ENCODE data around the gene SIX3.

Gene SIX3

DNA sequence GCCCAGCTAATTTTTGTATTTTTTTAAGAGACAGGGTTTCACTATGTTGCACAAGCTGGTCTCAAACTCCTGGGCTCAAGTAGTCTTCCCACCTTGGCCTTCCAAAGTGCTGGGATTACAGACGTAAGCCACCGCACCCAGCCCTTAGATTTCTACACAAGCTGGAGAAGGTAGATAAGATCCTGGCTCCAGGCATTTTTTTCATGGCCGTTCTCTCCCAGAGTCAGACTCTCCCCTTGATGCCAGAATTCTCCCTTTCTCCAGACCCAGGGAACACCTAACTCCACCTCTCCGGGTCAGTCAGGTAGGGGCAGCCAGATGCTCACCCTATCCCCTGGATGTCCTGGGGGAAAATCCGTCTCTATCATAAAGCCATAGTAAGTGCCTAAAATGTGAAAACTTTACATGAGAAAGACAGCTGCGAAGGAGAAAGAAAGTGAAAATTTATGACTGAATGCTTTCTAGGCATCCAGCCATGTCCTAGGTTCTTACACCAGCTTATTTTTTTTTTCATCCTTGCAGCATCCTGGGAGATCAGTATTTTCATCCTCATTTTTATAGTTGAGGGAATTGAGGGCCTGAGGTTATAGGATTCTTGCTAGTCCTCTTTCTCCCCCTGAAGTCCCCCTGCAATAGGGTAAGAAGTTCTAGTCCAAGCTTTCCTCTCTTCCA is 16.3 kb downstream of the SIX3 start:
- no peak for DNase-seq (ENCODE audit: low read depth in 2 of 2)

DNA sequence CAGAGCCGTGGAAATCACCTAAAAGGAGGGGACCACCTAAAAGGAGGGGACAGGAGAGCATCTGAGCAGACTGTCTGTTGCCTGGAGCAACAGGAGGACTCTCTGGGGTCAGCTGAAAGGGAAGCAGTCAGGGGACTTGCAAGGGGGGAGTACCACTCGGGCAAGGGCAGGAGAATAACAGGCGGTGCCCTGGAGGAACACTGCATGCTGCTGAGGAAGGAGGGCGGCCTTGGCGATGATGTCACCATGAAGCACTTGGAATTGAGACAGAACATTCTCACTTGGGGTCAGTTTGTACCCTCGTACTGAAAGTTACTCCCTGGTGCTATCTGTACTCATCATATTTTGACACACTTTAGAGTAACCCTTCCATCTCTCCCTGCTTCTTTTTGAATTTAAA is 18.4 kb downstream of the SIX3 start:
- DNase-seq (ENCODE audit: low read depth in 2 of 2), result no peak

DNA sequence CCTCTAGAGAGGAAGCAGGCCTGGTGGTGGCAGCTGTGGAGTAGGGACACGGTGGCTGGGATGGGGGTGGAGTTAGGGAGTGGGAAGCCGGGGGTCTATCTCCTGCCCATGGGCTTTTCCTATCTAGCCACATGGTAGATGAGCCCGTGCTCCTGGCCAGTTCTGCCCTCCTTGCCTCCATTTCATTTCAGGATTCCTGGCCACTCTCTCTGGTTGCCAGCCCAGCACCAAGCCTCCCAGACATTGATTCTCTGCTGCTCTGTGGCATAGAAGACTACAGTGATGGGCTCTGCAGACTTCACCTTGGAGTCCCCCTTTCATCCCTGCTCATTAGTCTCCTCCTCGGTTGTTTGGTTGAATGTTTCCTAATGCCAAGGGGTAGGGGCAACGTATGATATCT is 19.4 kb downstream of the SIX3 start:
- no peak for DNase-seq (ENCODE audit: low read depth in 2 of 2)

DNA sequence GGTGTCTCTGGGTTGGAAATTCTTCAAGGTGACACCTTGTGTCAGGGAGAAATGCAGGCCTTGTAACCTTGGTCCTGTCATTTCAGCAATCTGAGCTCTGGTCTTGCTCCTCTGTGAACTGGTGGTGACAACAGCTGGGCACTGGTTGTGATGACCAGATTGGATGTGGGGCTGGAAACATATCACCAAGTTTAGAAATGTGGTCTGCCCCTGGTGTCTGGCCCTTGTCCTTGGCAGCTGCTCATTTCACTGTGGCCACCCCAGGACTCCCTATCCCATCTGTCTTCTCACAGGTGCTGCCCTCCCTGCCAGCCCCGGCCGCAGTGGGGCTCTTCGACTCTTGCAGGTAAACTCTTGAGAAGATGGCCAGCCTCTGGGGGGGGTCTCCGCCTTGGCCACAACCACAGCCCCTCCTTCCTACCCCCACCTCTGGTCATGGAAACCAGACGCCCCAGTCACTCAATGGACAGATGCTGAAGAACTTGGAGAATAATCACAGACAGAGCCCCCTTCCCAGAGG is 20.7 kb downstream of the SIX3 start:
- DNase-seq (ENCODE audit: low read depth in 2 of 2), result no peak

GRCh38 chr2:44964752-44965236 is 23.3 kb downstream of the SIX3 start:
- DNase-seq (ENCODE audit: low read depth in 2 of 2), result no peak

DNA sequence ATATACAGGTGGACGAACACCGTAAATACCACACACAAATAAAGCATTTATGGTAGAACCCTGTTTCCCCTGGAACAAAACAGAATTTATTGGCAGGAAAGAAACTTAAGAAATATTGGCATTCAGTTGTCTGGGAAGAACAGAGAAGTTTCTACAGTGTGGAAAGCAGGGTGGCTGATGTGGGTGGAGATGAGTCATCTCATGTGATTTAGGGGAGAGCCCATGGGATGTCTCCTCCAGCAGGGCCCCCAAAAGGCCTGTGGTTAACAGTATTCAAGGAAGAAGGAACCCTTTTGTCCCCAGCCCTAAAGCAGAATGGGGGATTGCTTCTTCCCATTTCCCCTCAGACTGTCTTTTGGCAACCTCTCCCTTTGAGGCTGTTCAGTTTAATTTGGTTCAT is 24.2 kb downstream of the SIX3 start:
- DNase-seq (ENCODE audit: low read depth in 2 of 2), result no peak

DNA sequence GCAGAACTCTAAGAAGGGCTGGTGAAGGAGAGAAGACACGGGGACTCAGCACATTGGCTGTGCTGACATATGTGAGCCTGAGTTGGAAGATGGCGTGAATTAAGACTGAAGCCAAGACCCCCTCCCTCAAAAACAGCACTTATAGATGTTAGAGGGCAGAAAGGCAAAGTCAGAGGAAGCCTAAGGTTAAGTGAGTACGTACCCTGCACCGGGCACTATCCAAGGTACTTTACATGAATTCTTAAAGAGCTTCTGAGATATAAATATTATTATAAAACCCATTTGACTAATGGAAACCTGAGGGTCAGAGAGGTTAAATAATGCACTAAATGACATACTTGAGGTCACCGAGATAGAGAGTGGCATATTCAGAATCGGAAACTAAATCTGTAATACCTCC is 25.6 kb downstream of the SIX3 start:
- DNase-seq (ENCODE audit: low read depth in 2 of 2), result no peak

- DNase-seq (ENCODE audit: low read depth in 2 of 2), result no peak
These were observed 26.4 kb downstream of the SIX3 start for GRCh38 chr2:44967727-44968432.

DNA sequence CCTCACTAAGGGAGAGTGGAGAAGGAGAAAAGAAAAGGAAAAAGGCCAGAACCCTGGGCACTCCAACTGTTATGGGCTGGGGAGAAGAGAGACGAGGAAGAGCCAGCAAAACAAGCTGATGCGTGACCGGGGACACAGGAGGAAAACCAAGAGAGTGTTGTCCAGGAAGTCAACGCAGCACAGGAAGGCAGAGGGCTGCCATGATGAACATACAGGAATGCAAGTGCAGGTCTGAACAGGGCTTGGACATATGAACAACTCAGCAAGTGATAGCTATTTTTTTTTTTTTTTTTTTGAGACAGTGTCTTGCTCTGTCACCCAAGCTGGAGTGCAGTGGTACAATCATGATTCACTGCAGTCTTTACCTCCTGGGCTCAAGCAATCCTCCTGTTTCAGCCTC is 28.4 kb downstream of the SIX3 start:
- DNase-seq (ENCODE audit: low read depth in 2 of 2), result no peak

DNA sequence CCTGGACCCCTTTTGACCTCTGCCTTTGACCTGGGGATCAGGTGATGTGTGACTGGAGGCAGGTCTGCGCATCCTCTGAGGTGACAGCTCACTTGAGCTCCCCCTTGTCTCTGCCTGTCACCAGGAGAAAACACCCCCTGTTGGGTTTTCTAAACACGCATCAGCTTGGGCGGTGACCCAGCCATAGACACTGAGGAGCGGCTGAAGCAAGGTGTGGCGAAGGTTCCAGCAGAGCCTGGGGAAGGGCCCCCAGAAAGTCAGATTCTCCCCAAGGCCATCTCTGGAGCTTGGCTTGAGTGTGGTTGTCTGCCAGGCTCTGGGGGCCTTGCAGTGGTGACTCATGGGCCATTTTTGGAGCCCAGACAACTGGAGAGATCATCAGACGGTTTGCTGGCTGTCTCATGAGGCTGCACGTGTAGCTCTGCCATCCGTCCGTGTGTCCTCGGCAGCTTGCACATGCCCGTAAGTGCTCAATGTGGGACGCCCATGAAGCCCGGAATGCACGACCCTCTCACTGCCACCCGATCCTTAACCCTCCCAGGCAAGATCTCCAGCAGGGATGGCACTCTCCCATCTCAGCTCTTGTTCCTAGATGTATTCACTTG is 29.4 kb downstream of the SIX3 start:
- DNase-seq (ENCODE audit: low read depth in 2 of 2), result no peak

DNA sequence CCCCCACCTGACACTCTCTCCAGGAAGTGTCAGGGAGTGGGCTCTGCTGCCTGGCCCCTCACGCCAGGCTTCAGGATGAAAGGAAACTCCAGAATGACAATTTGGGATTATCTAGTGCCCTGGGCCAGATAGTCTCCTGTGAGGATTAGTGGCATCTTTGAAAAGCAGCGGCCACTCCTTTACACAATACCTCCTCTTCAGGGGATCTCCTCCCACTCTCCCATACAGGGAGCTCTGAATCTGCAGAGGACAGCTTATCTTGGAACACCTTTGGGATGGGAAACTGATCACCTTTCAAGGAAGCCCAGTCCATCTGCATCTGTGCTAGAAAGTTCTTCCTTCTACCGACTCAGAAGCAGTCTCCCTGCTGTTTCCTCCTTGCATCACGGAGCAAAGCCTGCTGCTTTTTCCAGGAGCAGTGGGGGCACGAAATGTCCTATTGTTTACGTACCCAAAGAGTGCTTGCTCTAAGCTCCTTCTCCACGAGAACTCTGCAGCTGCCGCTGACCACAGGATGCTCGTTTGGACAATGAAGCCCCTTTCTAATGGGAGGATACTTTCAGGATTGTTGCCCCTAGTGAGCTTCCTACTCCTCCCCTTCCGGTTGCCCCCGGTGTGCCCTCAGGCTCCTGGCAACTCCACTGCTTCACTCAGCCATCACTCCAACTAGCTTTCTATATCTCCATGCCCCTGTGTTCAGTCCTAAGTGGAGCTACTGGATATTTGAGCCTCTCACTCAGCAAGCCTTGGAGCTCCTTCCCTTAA is 31.5 kb downstream of the SIX3 start:
- no peak for DNase-seq (ENCODE audit: low read depth in 2 of 2)

GRCh38 chr2:44974064-44974715 is 32.7 kb downstream of the SIX3 start:
- no peak for DNase-seq (ENCODE audit: low read depth in 2 of 2)

DNA sequence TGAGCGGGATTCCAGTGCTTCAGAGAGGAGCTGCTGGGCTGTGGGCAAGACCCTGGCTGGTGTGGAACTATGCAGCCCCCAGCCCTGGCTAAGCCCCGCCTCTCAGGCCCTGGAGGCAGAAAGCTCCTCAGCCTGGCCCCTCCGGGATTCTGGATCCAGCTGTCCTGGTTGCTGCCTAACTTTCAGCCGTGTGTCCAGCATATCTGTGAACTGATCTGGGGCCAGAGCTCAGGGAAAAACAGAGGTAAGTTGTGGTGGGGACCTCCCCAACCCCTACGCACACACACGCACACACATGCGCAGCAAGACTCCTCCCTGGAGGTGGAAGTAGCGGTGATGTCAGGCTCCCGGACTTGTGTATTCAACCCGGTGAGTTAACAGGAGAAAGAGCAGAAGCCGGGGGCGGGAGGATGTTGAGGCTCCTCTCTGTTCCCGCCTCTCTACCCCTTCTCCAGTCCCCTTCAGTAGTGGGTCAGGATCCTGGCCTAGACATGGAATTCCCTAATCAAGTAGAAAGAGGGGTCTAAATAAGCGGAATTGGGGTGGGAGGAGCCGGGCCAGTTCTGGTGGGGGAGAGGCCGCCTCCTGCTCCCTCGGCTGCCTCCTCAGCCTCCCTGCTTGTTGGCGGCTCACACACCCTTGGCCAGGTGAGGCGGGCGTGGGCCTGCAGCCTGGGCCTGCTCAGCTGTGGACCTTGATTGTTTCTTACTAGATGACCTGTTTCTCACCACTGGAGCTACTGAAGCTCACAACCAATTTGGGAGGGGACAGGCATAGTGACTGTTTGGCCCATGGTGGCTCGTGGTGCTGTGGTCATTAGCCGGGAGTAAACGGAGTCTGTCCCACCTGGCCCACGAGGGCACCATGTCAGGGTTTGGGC is 34.3 kb downstream of the SIX3 start:
- DNase-seq (ENCODE audit: low read depth in 2 of 2), result no peak

- no peak for DNase-seq (ENCODE audit: low read depth in 2 of 2)
These were observed 38.1 kb downstream of the SIX3 start for GRCh38 chr2:44979581-44979980.

- DNase-seq (ENCODE audit: low read depth in 2 of 2), result no peak
These were observed 39.5 kb downstream of the SIX3 start for GRCh38 chr2:44980751-44981713.

DNA sequence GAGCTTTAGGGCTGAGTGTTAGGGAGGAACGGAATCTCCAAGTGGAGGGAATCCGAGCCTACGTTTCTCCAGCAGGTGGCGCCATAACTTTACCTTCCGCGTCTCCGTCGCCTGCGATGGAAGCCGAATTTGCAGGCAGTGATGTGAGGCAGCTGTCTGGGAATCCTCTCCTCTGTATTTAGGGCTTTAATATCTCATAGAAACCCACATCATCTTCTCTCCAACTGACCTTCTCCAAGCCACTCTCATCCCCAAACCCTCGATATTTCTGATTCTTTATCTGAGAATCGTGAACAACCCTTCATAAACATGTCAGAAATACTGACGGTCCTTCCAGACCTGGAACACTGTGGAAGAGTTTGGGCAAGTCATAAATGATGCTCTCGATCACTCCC is 40.2 kb downstream of the SIX3 start:
- DNase-seq (ENCODE audit: low read depth in 2 of 2), result peak; percentile 61 to 68

DNA sequence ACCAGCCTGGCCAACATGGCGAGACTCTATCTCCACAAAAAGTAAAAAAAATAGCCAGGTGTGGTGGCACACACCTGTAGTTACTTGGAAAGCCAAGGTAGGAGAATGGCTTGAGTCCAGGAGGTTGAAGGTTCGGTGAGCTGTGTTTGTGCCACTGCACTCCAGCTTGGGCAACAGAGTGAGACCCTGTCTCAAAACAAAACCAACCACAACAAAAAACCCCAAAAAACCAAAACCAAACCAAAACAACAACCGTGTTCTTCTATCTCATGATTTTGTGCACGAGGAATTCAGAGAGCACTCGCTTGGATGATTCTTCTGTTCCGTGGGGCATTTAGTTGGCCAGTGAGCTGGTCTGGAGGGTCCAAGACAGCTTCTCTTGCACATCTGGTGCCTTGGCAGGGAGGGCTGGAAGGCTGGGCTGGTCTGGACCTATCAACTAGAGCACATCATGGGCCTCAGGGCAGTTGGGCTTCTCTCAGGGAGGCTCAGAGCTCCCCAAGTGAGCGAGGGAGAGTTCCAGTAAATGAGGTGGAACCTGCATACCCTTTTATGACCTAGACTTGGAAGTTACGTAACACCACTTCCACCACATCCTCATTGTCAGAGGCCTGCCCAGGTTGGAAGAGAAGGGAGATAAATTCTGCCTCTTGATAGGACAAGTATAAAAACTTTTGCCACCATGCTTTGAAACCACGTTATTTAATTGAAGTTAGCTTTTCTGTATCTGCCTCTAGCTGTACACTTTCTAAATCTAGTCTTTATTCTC is 42.5 kb downstream of the SIX3 start:
- DNase-seq (ENCODE audit: low read depth in 2 of 2), result no peak

- no peak for DNase-seq (ENCODE audit: low read depth in 2 of 2)
These were observed 47.7 kb downstream of the SIX3 start for GRCh38 chr2:44989176-44989575.

- no peak for DNase-seq (ENCODE audit: low read depth in 2 of 2)
These were observed 52.9 kb downstream of the SIX3 start for GRCh38 chr2:44994377-44994776.
